WTC11 (cell line): ENCODE results near the gene TBC1D14. TPM values are rescaled to one million over a fixed set of nuclear protein-coding genes. Genes with fewer than 3 reads are reported as not detected.

ENCODE experiments used
- ATAC-seq: fragments of 200-7000 bp; cut with Tn5 transposase; 2 replicates; pipeline ENCODE4 v1.10.0; 2021; ENCODE audit warnings: mild to moderate bottlenecking, moderate library complexity
- CTCF ChIA-PET: fragments of 300-600 bp; sonication (Branson Sonifier 250); formaldehyde crosslinking; loops from one replicate; lab custom pipeline; 2021; ENCODE audit warnings: antibody characterized with exemption; lab: Charles Lee
- POLR2A ChIA-PET: fragments of 350-600 bp; sonication (Branson Sonifier 250); formaldehyde crosslinking; loops from one replicate; lab custom pipeline; 2021; ENCODE audit warnings: antibody characterized with exemption; lab: Charles Lee
- DNase-seq: peaks from one replicate; pipeline ENCODE4 v3.0.0; 2021; ENCODE audit warnings: low spot score
- H3K27ac Mint-ChIP-seq: 2 replicates; pipeline ENCODE4 v1.8.0; 2021; ENCODE audit warnings: mixed read lengths
- H3K27me3 Mint-ChIP-seq: 2 replicates; pipeline ENCODE4 v1.8.0; 2021; ENCODE audit warnings: low read depth, mild to moderate bottlenecking, moderate library complexity, mixed read lengths
- H3K36me3 Mint-ChIP-seq: 2 replicates; pipeline ENCODE4 v1.8.0; 2021; ENCODE audit warnings: mixed read lengths
- H3K4me1 Mint-ChIP-seq: 2 replicates; pipeline ENCODE4 v1.8.0; 2022; ENCODE audit warnings: mixed read lengths
- H3K4me3 Mint-ChIP-seq: 2 replicates; pipeline ENCODE4 v1.8.0; 2021; ENCODE audit warnings: mild to moderate bottlenecking, moderate library complexity, mixed read lengths
- H3K9me3 Mint-ChIP-seq: 2 replicates; pipeline ENCODE4 v1.8.0; 2021; ENCODE audit warnings: mixed read lengths
- AFF4 ChIP-seq: sonication (generic); formaldehyde crosslinking; IDR thresholded peaks from 2 replicates; pipeline ENCODE4 v1.8.1; 2023; ENCODE audit warnings: mild to moderate bottlenecking, missing genetic modification reagents, borderline replicate concordance
- AR ChIP-seq: fragments of 250-450 bp; sonication (Bioruptor Pico); IDR thresholded peaks from 2 replicates; pipeline ENCODE4 v1.9.0; 2021; ENCODE audit warnings: mild to moderate bottlenecking
- ELF4 ChIP-seq: sonication (generic); formaldehyde crosslinking; IDR thresholded peaks from 2 replicates; pipeline ENCODE4 v1.8.1; 2022; ENCODE audit warnings: low read depth, mild to moderate bottlenecking, moderate library complexity, missing genetic modification reagents
- FOXJ3 ChIP-seq: sonication (generic); formaldehyde crosslinking; IDR thresholded peaks from 2 replicates; pipeline ENCODE4 v1.9.0; 2021; ENCODE audit warnings: missing genetic modification reagents, mild to moderate bottlenecking, borderline replicate concordance
- FOXP1 ChIP-seq: sonication (generic); formaldehyde crosslinking; IDR thresholded peaks from 2 replicates; pipeline ENCODE4 v1.8.0; 2022; ENCODE audit warnings: missing genetic modification reagents, mild to moderate bottlenecking, moderate library complexity, borderline replicate concordance
- GRHL2 ChIP-seq: fragments of 250-450 bp; sonication (Bioruptor Pico); IDR thresholded peaks from 2 replicates; pipeline ENCODE4 v1.8.0; 2022; ENCODE audit warnings: mild to moderate bottlenecking, moderate library complexity; ENCODE audit not compliant: insufficient replicate concordance, severe bottlenecking
- HMGXB4 ChIP-seq: sonication (generic); formaldehyde crosslinking; IDR thresholded peaks from 2 replicates; pipeline ENCODE4 v1.8.1; 2023; ENCODE audit warnings: mild to moderate bottlenecking, moderate library complexity, missing genetic modification reagents
- NR1H2 ChIP-seq: sonication (generic); formaldehyde crosslinking; IDR thresholded peaks from 2 replicates; pipeline ENCODE4 v1.9.0; 2021; ENCODE audit warnings: mild to moderate bottlenecking, moderate library complexity, missing genetic modification reagents
- NR2C2 ChIP-seq: sonication (generic); formaldehyde crosslinking; IDR thresholded peaks from 2 replicates; pipeline ENCODE4 v1.8.0; 2022; ENCODE audit warnings: mild to moderate bottlenecking, missing genetic modification reagents
- NR3C1 ChIP-seq: sonication (generic); formaldehyde crosslinking; conservative IDR thresholded peaks from 2 replicates; pipeline ENCODE4 v1.8.1; 2023; ENCODE audit warnings: low read depth, mild to moderate bottlenecking, missing genetic modification reagents
- RORB ChIP-seq: fragments of 250-450 bp; sonication (Bioruptor Pico); IDR thresholded peaks from 2 replicates; pipeline ENCODE4 v1.9.0; 2021; ENCODE audit warnings: mild to moderate bottlenecking
- SOX15 ChIP-seq: fragments of 250-450 bp; sonication (Bioruptor Pico); IDR thresholded peaks from 2 replicates; pipeline ENCODE4 v1.9.0; 2021; ENCODE audit warnings: mild to moderate bottlenecking
- SP1 ChIP-seq: sonication (generic); formaldehyde crosslinking; conservative IDR thresholded peaks from 2 replicates; pipeline ENCODE4 v1.8.1; 2022; ENCODE audit warnings: missing genetic modification reagents
- TP53 ChIP-seq: sonication (generic); formaldehyde crosslinking; IDR thresholded peaks from 2 replicates; pipeline ENCODE4 v1.8.1; 2023; ENCODE audit warnings: mild to moderate bottlenecking, missing genetic modification reagents
- ZBTB43 ChIP-seq: sonication (generic); formaldehyde crosslinking; IDR thresholded peaks from 2 replicates; pipeline ENCODE4 v1.8.1; 2023; ENCODE audit warnings: mild to moderate bottlenecking, missing genetic modification reagents
- total RNA-seq: library from RNA; stranded (reverse); gene quantifications from 3 replicates; pipeline ENCODE4 v1.2.3, GENCODE V29; 2021
- TF ChIP-seq, protein P1 (sequence below): sonication (generic); formaldehyde crosslinking; IDR thresholded peaks from 2 replicates; pipeline ENCODE4 v1.8.1; 2022; ENCODE audit warnings: mild to moderate bottlenecking, moderate library complexity, missing genetic modification reagents
- TF ChIP-seq, protein P2 (sequence below): fragments of 250-450 bp; sonication (Bioruptor Pico); IDR thresholded peaks from 2 replicates; pipeline ENCODE4 v1.9.0; 2021; ENCODE audit warnings: mild to moderate bottlenecking, borderline replicate concordance
- TF ChIP-seq, protein P3 (sequence below): sonication (generic); formaldehyde crosslinking; IDR thresholded peaks from 2 replicates; pipeline ENCODE4 v1.8.0; 2022; ENCODE audit warnings: mild to moderate bottlenecking, missing genetic modification reagents

TBC1D14 gene
- total RNA-seq, 1 experiment from 2014 or later, result 45.1 TPM

GRCh38 chr4:7043284-7044136 lies 133.9 kb downstream of the TBC1D14 start, which contains the start of gene TADA2B:
Gene TADA2B (plus strand): TSS chr4:7043372. CDS start chr4:7043580, 208 bp downstream.
- ChIA-PET CTCF (interaction anchor here (0.6 to 6.9 kb wide), 35 partner anchors 8 to 363 kb away, joined by 3 to 118 read pairs (median 5); partner anchors contain the start of genes GRPEL1 and TBC1D14), POLR2A (interaction anchor here (0.6 to 1.7 kb wide), 7 partner anchors 12 to 376 kb away, joined by 3 to 16 read pairs (median 3); partner anchors contain the start of gene GRPEL1)
- peaks cover 44% of the 10 kb centered on the region for H3K4me1 Mint-ChIP-seq
- no peaks in the 10 kb centered on the region for H3K36me3 Mint-ChIP-seq
- no peak within 1 kb of the TSS; the same call in 1 of the 2 replicates for H3K27ac Mint-ChIP-seq
- DNase-seq, result peak; percentile 35
- peak within 1 kb of the TSS; percentile 83 for H3K4me3 Mint-ChIP-seq
- peak; percentile 2 for ATAC-seq
- H3K27me3 Mint-ChIP-seq, result peaks cover 27% of the 10 kb centered on the region
- TF ChIP-seq, protein P1, sequence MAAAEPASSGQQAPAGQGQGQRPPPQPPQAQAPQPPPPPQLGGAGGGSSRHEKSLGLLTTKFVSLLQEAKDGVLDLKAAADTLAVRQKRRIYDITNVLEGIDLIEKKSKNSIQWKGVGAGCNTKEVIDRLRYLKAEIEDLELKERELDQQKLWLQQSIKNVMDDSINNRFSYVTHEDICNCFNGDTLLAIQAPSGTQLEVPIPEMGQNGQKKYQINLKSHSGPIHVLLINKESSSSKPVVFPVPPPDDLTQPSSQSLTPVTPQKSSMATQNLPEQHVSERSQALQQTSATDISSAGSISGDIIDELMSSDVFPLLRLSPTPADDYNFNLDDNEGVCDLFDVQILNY (CRISPR knock-in tag), result no peak
- TF ChIP-seq ZBTB43 (CRISPR knock-in tag) (no peak), GRHL2 (no peak), NR3C1 (no peak), AR (no peak), AFF4 (no peak), SP1 (no peak), TP53 (CRISPR knock-in tag) (no peak), RORB (no peak), SOX15 (CRISPR knock-in tag) (no peak), NR1H2 (no peak), HMGXB4 (CRISPR knock-in tag) (peak; percentile 81; the same call in 1 of the 2 replicates), FOXJ3 (no peak), ELF4 (CRISPR knock-in tag) (no peak), FOXP1 (CRISPR knock-in tag) (0 out of 2 replicates have a peak, but pooled peaks have one; percentile 28), NR2C2 (CRISPR knock-in tag) (peak; percentile 52; the same call in 1 of the 2 replicates)
- TF ChIP-seq, protein P2, sequence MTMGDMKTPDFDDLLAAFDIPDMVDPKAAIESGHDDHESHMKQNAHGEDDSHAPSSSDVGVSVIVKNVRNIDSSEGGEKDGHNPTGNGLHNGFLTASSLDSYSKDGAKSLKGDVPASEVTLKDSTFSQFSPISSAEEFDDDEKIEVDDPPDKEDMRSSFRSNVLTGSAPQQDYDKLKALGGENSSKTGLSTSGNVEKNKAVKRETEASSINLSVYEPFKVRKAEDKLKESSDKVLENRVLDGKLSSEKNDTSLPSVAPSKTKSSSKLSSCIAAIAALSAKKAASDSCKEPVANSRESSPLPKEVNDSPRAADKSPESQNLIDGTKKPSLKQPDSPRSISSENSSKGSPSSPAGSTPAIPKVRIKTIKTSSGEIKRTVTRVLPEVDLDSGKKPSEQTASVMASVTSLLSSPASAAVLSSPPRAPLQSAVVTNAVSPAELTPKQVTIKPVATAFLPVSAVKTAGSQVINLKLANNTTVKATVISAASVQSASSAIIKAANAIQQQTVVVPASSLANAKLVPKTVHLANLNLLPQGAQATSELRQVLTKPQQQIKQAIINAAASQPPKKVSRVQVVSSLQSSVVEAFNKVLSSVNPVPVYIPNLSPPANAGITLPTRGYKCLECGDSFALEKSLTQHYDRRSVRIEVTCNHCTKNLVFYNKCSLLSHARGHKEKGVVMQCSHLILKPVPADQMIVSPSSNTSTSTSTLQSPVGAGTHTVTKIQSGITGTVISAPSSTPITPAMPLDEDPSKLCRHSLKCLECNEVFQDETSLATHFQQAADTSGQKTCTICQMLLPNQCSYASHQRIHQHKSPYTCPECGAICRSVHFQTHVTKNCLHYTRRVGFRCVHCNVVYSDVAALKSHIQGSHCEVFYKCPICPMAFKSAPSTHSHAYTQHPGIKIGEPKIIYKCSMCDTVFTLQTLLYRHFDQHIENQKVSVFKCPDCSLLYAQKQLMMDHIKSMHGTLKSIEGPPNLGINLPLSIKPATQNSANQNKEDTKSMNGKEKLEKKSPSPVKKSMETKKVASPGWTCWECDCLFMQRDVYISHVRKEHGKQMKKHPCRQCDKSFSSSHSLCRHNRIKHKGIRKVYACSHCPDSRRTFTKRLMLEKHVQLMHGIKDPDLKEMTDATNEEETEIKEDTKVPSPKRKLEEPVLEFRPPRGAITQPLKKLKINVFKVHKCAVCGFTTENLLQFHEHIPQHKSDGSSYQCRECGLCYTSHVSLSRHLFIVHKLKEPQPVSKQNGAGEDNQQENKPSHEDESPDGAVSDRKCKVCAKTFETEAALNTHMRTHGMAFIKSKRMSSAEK (CRISPR knock-in tag), result no peak
- TF ChIP-seq, protein P3, sequence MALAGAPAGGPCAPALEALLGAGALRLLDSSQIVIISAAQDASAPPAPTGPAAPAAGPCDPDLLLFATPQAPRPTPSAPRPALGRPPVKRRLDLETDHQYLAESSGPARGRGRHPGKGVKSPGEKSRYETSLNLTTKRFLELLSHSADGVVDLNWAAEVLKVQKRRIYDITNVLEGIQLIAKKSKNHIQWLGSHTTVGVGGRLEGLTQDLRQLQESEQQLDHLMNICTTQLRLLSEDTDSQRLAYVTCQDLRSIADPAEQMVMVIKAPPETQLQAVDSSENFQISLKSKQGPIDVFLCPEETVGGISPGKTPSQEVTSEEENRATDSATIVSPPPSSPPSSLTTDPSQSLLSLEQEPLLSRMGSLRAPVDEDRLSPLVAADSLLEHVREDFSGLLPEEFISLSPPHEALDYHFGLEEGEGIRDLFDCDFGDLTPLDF (CRISPR knock-in tag), result no peak
- no peaks in the 10 kb centered on the region for H3K9me3 Mint-ChIP-seq
